Ovary (tissue), 10 donors: ENCODE data around the gene ERLIN1. TPM values are rescaled to one million over a fixed set of nuclear protein-coding genes. Genes with fewer than 3 reads are reported as not detected.

Experiments
- DNase-seq, 5 donors: peaks; one replicate each; pipeline ENCODE4 v3.0.0-alpha.2; 2019 to 2020
- H3K27ac ChIP-seq, 2 donors: fragments of 200-600 bp; one replicate each; pipeline versions ENCODE4 v1.5.1 to v1.8.0; 2019 to 2022
- H3K27me3 ChIP-seq: fragments of 200-600 bp; one replicate; pipeline ENCODE4 v1.8.0; 2022
- H3K36me3 ChIP-seq: fragments of 200-600 bp; sonication (generic); one replicate; pipeline ENCODE4 v1.5.1; 2019
- H3K4me1 ChIP-seq: one replicate; pipeline ENCODE4 v1.8.1; 2013; ENCODE audit warnings: mild to moderate bottlenecking, moderate library complexity; ENCODE audit not compliant: insufficient read depth
- H3K4me3 ChIP-seq: fragments of 200-600 bp; sonication (generic); one replicate; pipeline ENCODE4 v1.5.1; 2017
- H3K9me3 ChIP-seq, 2 donors: fragments of 200-600 bp in 1 of 2; sonication (generic) in 1 of 2; one replicate each; pipeline versions ENCODE4 v1.5.1 to v1.8.1; 2013 to 2019; ENCODE audit warnings: mild to moderate bottlenecking in 1 of 2, moderate library complexity in 1 of 2
- EP300 ChIP-seq: sonication (generic); formaldehyde crosslinking; IDR thresholded peaks from one replicate; pipeline ENCODE4 v1.6.1; 2017; ENCODE audit warnings: antibody characterized with exemption
- POLR2A ChIP-seq: fragments of 450-650 bp; IDR thresholded peaks from one replicate; pipeline ENCODE4 v1.6.1; 2017; ENCODE audit warnings: antibody characterized with exemption, mild to moderate bottlenecking, moderate library complexity
- WGBS, 3 donors: extraction: QIAGEN DNeasy Blood & Tissue Kit in 1 of 3; methylation state at CpG; one replicate each; pipeline versions ENCODE4 v1.1.5 to v1.1.7; 2013 to 2017; 5-methylcytosine and 5-hydroxymethylcytosine counted together
- intact Hi-C, 4 donors: fragments of 100-400 bp; cut with DNase I; formaldehyde crosslinking; loops; one replicate each; pipeline versions ENCODE4 v1.11.0 to v1.15.1; 2022 to 2023
- long read RNA-seq, 3 donors: library from polyadenylated mRNA in 2 of 3; unstranded in 2 of 3; transcript quantifications; one replicate each; pipeline ENCODE4 v2.0.0 and lab custom pipeline, GENCODE V29; 2021 to 2026
- polyA plus RNA-seq, 2 donors: library from polyadenylated mRNA; stranded (reverse); fragments of 200-250 nt in 1 of 2; fragments of 350-450 nt in 1 of 2; fragmentation: Illumina TruSeq in 1 of 2; extraction: RNeasy Lipid Tissue Mini Kit (QIAGEN cat#74804) in 1 of 2; gene quantifications; one replicate each; pipeline ENCODE4 v1.2.3, GENCODE V29; 2013 to 2014
- total RNA-seq, 7 donors: library from RNA; depleted of rRNA in 2 of 7; stranded (reverse); fragments of >200 nt in 2 of 7; fragmentation: NEBNext Ultra II Directional in 3 of 7; extraction: Animal tissue kit (Norgen Biotek cat#: 25700) in 3 of 7; gene quantifications; one replicate each; pipeline versions ENCODE4 v1.1.0 to v1.2.4, GENCODE V29; 2016 to 2023
- TF ChIP-seq, protein P1 (sequence below), 3 donors: fragments of 450-650 bp in 2 of 3; fragments of 200-600 bp in 1 of 3; IDR thresholded peaks; one replicate each; pipeline versions ENCODE4 v1.5.1 to v1.8.0; 2016 to 2022; ENCODE audit warnings: antibody characterized with exemption in 3 of 3, mild to moderate bottlenecking in 1 of 3
- donor health status: DM: no; HTN: no; CAD: no; lungs with moderate emphysema.
- donor health status: DM: no; HTN: no; CAD: no.
- donor health status: Bipolar disorder and iron deficiency.
- donor health status: DM: yes; HTN: yes; CAD: no.
- donor health status: DM: no; HTN: no; CAD: no.
- donor health status: DM: yes; HTN: yes; CAD: no.

ERLIN1 gene
- total RNA-seq (10 to 100 TPM; 10.7 to 26.5 (median 24.6) TPM), polyA plus RNA-seq (10 to 100 TPM; 17.9 to 55.2 TPM)
- long read RNA-seq, donor 1, full-length matches to known transcripts = 11 of 36 reads
- long read RNA-seq, donor 1, partial matches to known transcripts = 10 of 36 reads
- long read RNA-seq, donor 1, other reads (novel, unspliced or antisense) = 15 of 36 reads
- long read RNA-seq, donor 2, transcript ERLIN1-202 (12 exons, 1,453 nt) = major isoform, 5 of 5 reads
- long read RNA-seq, donor 2, partial matches to known transcripts = 0 of 5 reads
- long read RNA-seq, donor 2, other reads (novel, unspliced or antisense) = 0 of 5 reads
- long read RNA-seq, donor 3, full-length matches to known transcripts = 46 of 70 reads
- long read RNA-seq, donor 3, partial matches to known transcripts = 5 of 70 reads
- long read RNA-seq, donor 3, other reads (novel, unspliced or antisense) = 19 of 70 reads

GRCh38 chr10:100185364-100186252, at the start of gene ERLIN1:
Gene ERLIN1 (minus strand): TSS chr10:100186029. CDS start chr10:100185626, 403 bp downstream.
- 0 to 1% (median 0%) methylated on average over 61 to 65 of the region's 65 CpGs for WGBS, 3 donors

DNA sequence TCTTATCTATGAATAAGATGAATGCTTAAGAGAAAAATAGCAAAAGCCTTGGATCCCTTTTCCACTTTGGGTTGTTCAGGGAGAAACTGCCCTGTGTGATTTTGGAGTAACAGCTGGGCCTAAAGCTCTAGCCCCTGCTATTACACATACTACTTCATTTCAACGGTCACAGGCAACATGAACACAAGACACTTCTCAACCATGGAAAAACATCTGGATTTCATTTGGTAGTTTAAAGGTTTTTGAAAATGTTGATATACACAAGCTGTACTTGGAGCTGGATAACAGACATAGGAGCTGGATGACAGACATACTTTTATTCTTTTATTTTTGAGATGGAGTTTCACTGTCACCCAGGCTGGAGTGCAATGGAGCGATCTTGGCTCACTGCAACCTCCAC, 46.3 kb upstream of the ERLIN1 start:
- 47 to 50% (median 50%) methylated on average over 2 of the region's 2 CpGs for WGBS, 3 donors
- no peak overlapping the region for H3K4me3 ChIP-seq
- no peak overlapping the region for H3K27ac ChIP-seq
- intact Hi-C loops = no loop called here
- peaks cover 5% of the 10 kb centered on the region for H3K4me1 ChIP-seq
- TF ChIP-seq EP300 (no peak), POLR2A (no peak)
- TF ChIP-seq, protein P1, sequence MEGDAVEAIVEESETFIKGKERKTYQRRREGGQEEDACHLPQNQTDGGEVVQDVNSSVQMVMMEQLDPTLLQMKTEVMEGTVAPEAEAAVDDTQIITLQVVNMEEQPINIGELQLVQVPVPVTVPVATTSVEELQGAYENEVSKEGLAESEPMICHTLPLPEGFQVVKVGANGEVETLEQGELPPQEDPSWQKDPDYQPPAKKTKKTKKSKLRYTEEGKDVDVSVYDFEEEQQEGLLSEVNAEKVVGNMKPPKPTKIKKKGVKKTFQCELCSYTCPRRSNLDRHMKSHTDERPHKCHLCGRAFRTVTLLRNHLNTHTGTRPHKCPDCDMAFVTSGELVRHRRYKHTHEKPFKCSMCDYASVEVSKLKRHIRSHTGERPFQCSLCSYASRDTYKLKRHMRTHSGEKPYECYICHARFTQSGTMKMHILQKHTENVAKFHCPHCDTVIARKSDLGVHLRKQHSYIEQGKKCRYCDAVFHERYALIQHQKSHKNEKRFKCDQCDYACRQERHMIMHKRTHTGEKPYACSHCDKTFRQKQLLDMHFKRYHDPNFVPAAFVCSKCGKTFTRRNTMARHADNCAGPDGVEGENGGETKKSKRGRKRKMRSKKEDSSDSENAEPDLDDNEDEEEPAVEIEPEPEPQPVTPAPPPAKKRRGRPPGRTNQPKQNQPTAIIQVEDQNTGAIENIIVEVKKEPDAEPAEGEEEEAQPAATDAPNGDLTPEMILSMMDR (IDR thresholded peaks at IDR 0.05) = no peak
- no peaks in the 10 kb centered on the region for H3K27me3 ChIP-seq
- no peaks in the 10 kb centered on the region for H3K9me3 ChIP-seq
- DNase-seq = no peak
- no peaks in the 10 kb centered on the region for H3K36me3 ChIP-seq

More at GRCh38 chr10:100185364-100186252, at the start of gene ERLIN1:
- peak within 1 kb of the TSS; percentile 81 to 86 for H3K27ac ChIP-seq
- no peaks in the 10 kb centered on the region for H3K9me3 ChIP-seq
- peaks cover 4% of the 10 kb centered on the region for H3K4me1 ChIP-seq
- intact Hi-C loops = no loop called here
- H3K27me3 ChIP-seq = no peaks in the 10 kb centered on the region
- peak; percentile 91 to 97 (median 93) for DNase-seq
- peak; percentile 58 for TF ChIP-seq POLR2A
- no peak for TF ChIP-seq EP300
- H3K36me3 ChIP-seq = no peaks in the 10 kb centered on the region
- H3K4me3 ChIP-seq = peak within 1 kb of the TSS; percentile 81

DNA sequence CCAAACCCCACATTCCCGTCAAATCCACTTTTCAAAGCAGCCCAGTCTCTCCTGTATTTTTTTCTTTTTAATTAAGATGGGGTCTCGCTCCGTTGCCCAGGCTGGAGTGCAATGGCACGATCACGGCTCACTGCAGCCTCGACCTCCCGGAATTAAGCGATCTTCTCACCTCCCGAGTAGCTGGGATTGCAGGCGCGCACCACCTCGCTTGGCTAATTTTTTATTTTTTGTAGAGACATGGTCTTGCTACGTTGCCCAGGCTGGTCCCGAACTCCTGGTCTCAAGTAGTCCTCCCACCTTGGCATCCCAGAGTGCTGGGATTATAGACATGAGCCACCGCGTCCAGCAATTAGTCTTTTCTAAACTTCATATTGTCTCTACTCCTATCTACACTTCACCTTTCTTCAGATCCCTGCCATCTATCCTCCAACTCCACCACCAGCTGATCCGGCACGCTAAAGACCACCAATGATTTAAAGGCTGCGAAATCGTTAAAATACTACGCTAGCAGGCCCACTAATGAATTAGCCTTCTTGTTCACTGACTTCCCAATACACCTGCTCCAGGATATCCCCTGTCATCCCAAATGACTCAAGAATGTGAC, 44.1 kb upstream of the ERLIN1 start:
- Histone ChIP-seq H3K4me1 (peaks cover 5% of the 10 kb centered on the region), H3K36me3 (no peaks in the 10 kb centered on the region), H3K27me3 (no peaks in the 10 kb centered on the region), H3K9me3 (no peaks in the 10 kb centered on the region), H3K27ac (peak overlapping the region; percentile 34 to 50), H3K4me3 (peak overlapping the region; percentile 76)
- peak in 2 of 5 donors; percentile 21 to 22 for DNase-seq
- intact Hi-C loops = no loop called here
- 47 to 51% (median 50%) methylated on average over 21 of the region's 21 CpGs for WGBS, 3 donors
- TF ChIP-seq POLR2A (no peak), EP300 (no peak)
- TF ChIP-seq, protein P1 (IDR thresholded peaks at IDR 0.05) = no peak

- DNase-seq = no peak
- no peaks in the 10 kb centered on the region for H3K9me3 ChIP-seq
- TF ChIP-seq, protein P1 (IDR thresholded peaks at IDR 0.05) = no peak
- TF ChIP-seq POLR2A = no peak
- TF ChIP-seq EP300 = no peak
- H3K27ac ChIP-seq = no peak overlapping the region
- intact Hi-C loops = no loop called here
- no peaks in the 10 kb centered on the region for H3K27me3 ChIP-seq
- no peaks in the 10 kb centered on the region for H3K36me3 ChIP-seq
- no peaks in the 10 kb centered on the region for H3K4me1 ChIP-seq
- 78 to 98% (median 95%) methylated on average over 5 of the region's 5 CpGs for WGBS, 3 donors
- no peak overlapping the region for H3K4me3 ChIP-seq
These were observed 38.0 kb upstream of the ERLIN1 start for GRCh38 chr10:100223879-100224278.
